ENCODE data around the gene AURKAIP1.

AURKAIP1 gene

DNA sequence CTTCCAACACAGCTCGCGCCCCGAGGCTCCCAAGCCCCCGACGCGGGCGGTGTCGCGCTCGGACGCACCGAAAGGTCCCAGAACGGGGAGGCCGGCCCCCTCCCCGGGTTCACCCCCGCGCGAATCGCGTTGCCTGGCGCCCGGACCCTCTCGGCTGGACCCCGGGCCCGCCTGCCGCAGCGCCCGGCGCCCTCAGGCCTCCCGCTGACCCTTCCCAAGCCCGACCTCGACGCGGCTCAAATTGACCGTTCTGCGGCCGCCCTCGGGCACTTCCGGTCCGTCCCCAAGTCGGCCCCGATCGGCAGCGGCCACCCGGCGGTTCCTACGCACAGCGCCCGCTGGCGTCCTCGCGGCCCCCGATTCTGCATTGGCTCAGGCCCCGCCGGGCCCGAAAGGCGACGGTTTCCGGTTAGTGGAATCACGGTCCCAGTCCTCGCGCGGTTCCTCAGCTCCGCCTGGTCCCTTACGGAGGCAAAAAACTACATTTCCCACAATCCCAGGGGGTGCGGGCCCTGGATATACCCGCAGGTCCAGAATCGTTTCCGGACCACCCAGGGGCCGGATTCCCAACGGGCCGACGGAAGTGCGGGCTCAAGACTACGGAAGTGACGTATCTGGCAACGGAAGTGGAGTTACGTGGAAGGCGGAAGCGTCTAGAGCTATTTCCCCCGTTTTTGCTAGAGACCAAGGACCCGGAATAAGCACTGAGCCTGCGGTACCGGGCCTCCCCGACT is at the start of gene AURKAIP1:
AURKAIP1 (minus strand) TSS at position 279 of the 734 bp plus-strand sequence. CDS start 451 bp downstream, outside the sequence.
- peak; percentile 97 for DNase-seq
- peaks cover 20% of the 10 kb centered on the region for H3K4me1 Mint-ChIP-seq
- H3K27me3 Mint-ChIP-seq (ENCODE audit: low read depth, poor library complexity) = no peaks in the 10 kb centered on the region

DNA sequence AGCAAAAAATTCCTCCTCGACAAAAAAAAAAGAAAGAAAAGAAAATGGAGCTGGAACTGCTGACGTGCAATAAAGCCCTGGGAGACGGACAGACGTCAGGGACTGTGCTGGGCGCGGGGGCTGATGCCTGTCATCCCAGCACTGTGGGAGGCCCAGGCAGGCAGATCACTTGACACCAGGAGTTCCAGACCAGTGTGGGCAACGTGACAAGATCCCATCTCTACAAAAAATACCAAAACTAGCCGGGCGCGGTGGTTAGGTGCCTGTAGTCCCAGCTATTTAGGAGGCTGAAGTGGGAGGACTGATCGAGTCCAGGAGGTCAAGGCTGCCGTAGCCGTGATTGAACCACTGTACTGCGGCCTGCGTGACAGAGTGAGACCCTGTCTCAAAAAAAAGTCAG is 49.7 kb upstream of the AURKAIP1 start:
- Mint-ChIP-seq H3K27me3 (ENCODE audit: low read depth, poor library complexity) (peaks cover 3% of the 10 kb centered on the region), H3K27ac (no peak overlapping the region), H3K9me3 (peaks cover 5% of the 10 kb centered on the region), H3K4me3 (peak overlapping the region; percentile 41), H3K4me1 (peaks cover 51% of the 10 kb centered on the region), H3K36me3 (ENCODE audit: low read depth) (no peaks in the 10 kb centered on the region)
- TF ChIP-seq, protein P1, sequence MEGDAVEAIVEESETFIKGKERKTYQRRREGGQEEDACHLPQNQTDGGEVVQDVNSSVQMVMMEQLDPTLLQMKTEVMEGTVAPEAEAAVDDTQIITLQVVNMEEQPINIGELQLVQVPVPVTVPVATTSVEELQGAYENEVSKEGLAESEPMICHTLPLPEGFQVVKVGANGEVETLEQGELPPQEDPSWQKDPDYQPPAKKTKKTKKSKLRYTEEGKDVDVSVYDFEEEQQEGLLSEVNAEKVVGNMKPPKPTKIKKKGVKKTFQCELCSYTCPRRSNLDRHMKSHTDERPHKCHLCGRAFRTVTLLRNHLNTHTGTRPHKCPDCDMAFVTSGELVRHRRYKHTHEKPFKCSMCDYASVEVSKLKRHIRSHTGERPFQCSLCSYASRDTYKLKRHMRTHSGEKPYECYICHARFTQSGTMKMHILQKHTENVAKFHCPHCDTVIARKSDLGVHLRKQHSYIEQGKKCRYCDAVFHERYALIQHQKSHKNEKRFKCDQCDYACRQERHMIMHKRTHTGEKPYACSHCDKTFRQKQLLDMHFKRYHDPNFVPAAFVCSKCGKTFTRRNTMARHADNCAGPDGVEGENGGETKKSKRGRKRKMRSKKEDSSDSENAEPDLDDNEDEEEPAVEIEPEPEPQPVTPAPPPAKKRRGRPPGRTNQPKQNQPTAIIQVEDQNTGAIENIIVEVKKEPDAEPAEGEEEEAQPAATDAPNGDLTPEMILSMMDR (IDR thresholded peaks at IDR 0.05) = no peak
- DNase-seq = no peak

More for the DNA sequence above, at the start of gene AURKAIP1:
- H3K9me3 Mint-ChIP-seq = no peaks in the 10 kb centered on the region
- TF ChIP-seq, protein P1 (IDR thresholded peaks at IDR 0.05) = no peak
- H3K27ac Mint-ChIP-seq = peak within 1 kb of the TSS; percentile 98
- H3K4me3 Mint-ChIP-seq = peak within 1 kb of the TSS; percentile 89
- H3K36me3 Mint-ChIP-seq (ENCODE audit: low read depth) = no peaks in the 10 kb centered on the region

DNA sequence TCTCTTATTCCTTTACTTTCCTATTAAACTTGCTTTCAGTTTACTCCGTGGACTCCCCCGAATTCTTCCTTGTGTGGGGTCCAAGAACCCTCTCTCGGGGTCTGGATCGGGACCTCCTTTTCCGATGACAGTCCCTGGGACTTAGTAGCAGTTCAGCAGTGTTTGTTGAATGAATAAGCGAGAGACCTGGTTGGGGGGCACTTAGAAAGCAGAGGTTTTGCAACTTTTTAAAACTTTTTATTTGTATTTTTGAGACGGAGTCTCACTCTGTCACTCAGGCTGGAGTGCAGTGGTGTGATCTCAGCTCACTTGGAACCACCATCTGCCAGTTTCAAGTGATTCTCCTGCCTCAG is 48.2 kb upstream of the AURKAIP1 start:
- TF ChIP-seq, protein P1 (IDR thresholded peaks at IDR 0.05) = no peak
- DNase-seq = no peak
- H3K27ac Mint-ChIP-seq = peak overlapping the region; percentile 57
- no peaks in the 10 kb centered on the region for H3K36me3 Mint-ChIP-seq (ENCODE audit: low read depth)
- H3K27me3 Mint-ChIP-seq (ENCODE audit: low read depth, poor library complexity) = peaks cover 3% of the 10 kb centered on the region
- H3K4me3 Mint-ChIP-seq = no peak overlapping the region
- peaks cover 55% of the 10 kb centered on the region for H3K4me1 Mint-ChIP-seq
- H3K9me3 Mint-ChIP-seq = peaks cover under 1% of the 10 kb centered on the region

DNA sequence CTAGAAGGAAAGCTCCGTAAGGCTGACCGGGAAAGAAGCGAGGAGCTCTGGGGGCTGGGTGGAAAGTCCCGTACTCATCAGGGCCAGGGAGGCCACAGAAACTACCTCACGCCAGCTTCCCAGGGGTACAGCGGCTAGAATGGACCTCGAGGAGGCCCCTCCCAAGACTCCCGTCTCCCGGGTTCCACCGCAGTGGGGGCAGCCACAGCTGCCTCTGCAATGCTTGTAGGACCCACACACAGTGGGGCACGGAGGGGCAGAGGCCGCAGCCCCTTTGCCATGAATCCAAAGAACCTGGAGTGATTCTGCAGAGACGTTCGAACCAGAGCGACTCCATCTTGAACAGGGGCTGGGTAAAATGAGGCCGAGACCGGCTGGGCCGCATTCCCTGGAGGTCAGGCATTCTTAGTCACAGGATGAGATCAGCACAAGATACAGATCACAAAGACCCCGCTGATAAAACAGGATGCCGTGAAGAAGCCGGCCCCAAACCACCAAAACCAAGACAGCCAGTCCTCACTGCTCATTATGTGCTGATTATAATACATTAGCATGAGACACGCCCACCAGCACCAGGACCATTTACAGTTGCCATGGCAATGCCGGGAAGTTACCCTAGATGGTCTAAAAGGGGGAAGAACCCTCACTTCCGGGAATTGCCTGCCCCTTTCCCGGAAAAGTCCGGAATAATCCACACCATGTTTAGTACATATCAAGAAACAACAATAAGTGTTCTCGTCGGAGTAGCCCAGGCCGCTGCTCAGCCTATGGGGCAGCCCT is 47.6 kb upstream of the AURKAIP1 start:
- H3K9me3 Mint-ChIP-seq = no peaks in the 10 kb centered on the region
- peaks cover 3% of the 10 kb centered on the region for H3K27me3 Mint-ChIP-seq (ENCODE audit: low read depth, poor library complexity)
- H3K27ac Mint-ChIP-seq = peak overlapping the region; percentile 57
- TF ChIP-seq, protein P1 (IDR thresholded peaks at IDR 0.05) = no peak
- peaks cover 2% of the 10 kb centered on the region for H3K36me3 Mint-ChIP-seq (ENCODE audit: low read depth)
- H3K4me1 Mint-ChIP-seq = peaks cover 60% of the 10 kb centered on the region
- DNase-seq = no peak
- no peak overlapping the region for H3K4me3 Mint-ChIP-seq

DNA sequence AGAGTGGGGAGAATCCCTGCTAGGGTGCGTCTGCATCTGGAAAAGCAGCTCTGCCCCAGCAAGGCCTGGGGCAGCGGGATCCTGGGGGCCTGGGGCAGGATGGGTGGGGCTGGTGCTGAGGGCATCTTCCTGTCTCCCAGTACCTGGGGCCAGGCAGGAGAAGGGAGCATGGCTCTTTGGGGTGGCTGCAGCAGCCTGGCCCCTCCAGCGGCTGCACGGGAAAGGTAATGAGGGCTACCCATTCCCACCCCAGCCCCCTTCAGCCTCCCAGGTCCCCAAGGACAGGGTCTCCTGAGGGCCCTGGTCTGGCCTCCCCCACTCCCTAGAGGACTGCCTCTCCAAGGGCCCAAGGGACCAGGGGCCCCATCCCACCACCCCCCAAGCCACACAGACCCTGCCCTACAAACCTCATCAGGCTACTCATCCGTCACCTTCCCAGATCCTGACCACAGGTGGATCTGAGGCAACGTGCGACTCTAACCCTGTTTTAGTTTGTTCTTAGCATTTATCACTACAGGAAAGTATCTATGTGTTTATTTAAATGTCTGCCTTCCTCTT is 47.0 kb upstream of the AURKAIP1 start:
- peak overlapping the region; percentile 42 for H3K27ac Mint-ChIP-seq
- DNase-seq = no peak
- TF ChIP-seq, protein P1 (IDR thresholded peaks at IDR 0.05) = no peak
- peaks cover 4% of the 10 kb centered on the region for H3K36me3 Mint-ChIP-seq (ENCODE audit: low read depth)
- H3K4me1 Mint-ChIP-seq = peaks cover 67% of the 10 kb centered on the region
- no peak overlapping the region for H3K4me3 Mint-ChIP-seq
- H3K9me3 Mint-ChIP-seq = no peaks in the 10 kb centered on the region
- peaks cover 3% of the 10 kb centered on the region for H3K27me3 Mint-ChIP-seq (ENCODE audit: low read depth, poor library complexity)
